ENCODE results near the gene LPCAT3.
"Not testable (repeated sequence)": the region's sequence is repeated elsewhere in the genome, so short reads cannot be mapped to it uniquely, and the experiment has no call there.

Gene LPCAT3

DNA sequence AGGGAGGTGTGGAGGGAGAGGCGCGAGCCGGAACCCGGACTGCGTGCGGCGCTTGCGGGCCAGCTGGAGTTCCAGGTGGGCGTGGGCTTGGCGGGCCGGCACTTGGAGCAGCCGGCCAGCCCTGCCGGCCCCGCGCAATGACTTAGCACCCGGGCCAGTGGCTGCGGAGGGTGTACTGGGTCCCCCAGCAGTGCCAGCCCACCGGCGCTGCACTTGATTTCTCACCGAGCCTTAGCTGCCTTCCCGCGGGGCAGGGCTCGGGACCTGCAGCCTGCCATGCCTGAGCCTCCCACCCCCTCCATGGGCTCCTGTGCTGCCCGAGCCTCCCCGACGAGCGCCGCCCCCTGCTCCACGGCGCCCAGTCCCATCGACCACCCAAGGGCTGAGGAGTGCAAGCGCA is 19.1 kb upstream of the LPCAT3 start:
- not testable (repeated sequence) for DNase-seq (ENCODE audit: low read depth)

DNA sequence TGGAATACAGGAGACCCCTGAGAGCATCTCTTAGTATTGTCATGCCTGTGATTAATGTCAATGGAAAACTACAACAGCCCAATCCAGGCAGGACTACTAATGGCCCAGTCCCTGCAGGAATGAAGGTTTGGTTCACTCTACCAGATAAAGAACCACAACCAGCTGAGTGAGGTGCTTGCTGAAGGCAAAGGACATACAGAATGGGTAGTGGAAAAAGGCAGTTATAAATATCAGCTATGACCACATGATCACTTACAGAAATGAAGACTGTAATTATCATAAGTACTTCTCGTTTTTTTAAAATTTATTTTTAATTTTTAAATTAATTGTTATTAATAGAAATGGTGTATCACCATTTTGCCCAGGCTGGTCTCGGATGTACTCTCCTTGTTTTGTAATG is 17.2 kb upstream of the LPCAT3 start:
- DNase-seq (ENCODE audit: low read depth), result no peak

DNA sequence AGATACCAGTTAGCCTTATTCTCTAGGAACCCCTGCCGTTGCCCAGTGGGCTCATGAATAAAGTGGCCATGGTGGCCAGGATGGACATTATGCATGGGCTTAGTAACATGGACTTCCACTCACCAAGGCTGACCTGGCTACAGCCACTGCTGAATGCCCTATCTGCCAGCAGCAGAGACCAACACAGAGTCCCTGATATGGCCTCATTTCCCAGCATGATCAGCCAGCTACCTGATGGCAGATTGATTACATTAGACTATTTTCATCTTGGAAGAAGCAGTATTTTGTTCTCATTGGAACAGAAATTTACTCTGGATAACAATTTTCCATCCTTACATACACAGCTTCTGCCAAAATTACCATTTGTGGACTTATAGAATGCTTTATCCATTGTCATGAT is 16.2 kb upstream of the LPCAT3 start:
- no peak for DNase-seq (ENCODE audit: low read depth)

DNA sequence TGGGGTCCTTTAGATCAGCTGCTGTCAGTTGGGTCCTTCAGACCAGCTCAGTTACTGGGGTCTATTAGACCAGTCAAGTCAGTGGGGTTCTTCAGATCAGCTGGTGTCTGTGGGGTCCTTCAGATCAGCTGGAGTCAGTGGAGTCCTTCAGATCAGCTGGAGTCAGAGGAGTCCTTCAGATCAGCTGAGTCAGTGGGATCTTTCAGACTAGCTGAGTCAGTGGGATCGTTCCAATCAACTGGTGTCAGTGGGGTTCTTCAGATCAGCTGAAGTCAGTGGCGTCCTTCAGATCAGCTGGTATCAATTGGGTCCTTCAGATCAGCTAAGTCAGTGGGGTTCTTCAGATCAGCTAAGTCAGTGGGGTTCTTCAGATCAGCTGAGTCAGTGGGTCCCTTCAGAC is 14.7 kb upstream of the LPCAT3 start:
- DNase-seq (ENCODE audit: low read depth), result no peak

DNA sequence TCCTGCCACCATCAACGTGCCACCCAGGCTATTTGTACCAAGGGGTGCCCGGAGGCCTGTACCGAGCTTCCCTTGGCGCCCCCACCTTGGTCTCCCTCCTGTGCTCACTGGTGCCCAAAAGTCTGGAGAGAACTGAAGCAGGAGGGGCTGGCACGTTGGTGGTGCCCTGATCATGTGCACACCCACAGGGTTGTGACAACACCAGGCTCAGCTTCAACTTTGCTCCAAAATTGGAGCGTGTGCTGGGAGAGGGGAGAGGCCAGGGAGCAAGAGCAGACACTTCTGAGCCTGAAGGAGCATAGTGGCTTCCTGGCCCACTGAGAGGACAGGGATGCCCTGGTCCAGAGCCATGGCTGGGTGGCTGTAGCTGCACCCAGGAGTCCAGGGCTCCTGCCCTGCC is 13.0 kb upstream of the LPCAT3 start:
- no peak for DNase-seq (ENCODE audit: low read depth)

DNA sequence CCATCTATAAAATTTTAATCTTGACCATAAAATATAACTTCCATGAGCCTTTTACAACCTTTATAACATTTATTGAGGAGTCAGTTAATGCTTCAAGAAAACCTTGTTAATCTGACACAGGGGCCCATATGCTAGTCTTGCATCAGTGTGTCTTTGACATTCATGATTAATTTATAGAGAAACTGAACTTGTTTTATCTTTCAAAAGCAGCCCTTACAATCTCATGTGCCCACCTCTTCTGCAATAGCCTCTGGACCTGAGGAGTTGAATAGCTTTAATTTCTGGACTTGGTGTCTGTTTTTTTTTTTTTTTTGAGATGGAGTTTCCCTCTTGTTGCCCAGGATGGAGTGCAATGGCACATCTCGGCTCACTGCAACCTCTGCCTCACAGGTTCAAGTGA is 8.6 kb upstream of the LPCAT3 start:
- no peak for DNase-seq (ENCODE audit: low read depth)

DNA sequence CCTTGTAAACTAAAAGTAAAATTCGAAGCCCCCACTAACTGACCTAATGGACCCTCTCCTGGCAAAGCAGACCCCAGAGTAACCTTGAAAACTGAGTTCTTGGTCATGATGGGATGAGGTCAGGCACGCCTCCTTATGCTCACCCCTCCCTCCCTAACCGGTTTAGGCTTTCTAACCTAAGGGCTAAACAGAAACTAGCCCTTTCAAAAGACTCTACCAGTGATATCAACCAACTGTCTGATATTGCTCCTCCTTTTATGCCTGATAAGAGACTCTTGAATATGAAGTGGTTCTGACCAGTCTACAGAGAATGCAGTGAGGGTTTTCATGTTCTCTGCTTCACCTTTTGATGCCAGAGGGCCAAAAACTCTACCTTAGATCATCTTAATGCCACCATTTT is 4.8 kb upstream of the LPCAT3 start:
- DNase-seq (ENCODE audit: low read depth), result no peak

DNA sequence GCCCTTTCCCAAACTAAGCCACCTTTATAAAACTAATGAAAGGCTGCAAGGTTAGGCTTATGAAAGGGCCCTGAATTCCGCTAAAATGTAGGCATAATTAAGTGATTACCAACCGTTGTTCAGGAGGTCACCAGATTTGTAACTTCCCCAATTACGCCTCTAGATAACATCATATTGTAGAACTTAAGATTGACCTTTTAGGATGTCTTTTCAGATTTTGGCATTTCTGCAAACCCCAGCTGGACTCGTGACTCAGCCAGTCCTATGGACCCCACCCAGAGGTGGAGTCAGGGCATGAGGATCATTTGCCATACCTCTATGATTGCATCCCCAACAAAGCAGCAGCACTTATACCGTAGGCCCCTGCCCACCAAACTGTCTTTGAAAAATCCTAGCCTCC is 3.7 kb upstream of the LPCAT3 start:
- DNase-seq (ENCODE audit: low read depth), result no peak

DNA sequence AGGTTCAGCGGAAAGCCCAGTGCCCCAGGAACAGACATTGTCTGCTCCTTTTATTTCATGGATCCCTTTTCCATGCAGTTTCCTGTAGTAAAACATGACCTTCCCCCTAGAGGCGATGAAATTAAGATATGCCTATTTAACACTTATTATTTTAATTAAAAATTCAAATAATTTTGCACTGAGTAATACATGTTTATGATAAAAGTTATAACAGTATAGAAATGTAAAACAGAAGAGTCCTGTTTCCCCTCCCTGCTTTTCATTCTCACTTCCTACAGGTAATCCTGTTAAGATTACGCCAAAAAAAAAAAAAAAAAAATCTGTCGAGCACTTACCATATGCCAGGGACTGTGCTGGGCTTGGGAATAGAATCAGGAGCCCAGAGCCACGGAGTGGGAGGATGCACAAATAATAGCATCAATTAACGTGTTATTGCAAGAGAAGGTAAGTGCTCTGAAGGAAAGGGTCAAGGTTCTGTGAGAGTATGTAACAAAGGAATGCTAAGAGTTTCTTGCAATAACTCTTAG is 830 bp upstream of the LPCAT3 start:
- no peak for DNase-seq (ENCODE audit: low read depth)

DNA sequence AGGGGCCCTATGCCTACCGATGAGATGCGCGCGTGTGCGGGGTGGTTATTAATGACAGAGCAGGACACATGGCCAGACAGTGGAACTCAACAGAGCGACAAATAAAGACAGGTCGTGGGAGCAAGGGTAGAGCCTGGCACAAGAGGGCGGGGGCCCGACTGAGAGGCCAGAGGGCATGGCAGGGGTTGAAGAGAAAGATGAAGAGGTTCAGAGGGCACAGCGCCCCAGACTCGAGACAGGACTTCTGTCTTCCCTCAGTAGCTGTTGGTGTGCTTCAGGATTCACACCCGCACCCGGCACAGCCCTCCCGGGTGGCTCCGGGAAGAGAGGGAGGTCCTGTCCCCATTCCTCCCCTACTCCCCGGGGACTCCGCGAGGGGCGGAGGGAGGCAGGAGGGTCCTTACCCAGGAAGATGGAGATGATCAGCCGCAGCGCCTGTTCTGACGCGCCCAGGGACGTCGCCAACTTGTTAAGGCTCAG is 366 bp downstream of the LPCAT3 start:
- DNase-seq (ENCODE audit: low read depth), result no peak

DNA sequence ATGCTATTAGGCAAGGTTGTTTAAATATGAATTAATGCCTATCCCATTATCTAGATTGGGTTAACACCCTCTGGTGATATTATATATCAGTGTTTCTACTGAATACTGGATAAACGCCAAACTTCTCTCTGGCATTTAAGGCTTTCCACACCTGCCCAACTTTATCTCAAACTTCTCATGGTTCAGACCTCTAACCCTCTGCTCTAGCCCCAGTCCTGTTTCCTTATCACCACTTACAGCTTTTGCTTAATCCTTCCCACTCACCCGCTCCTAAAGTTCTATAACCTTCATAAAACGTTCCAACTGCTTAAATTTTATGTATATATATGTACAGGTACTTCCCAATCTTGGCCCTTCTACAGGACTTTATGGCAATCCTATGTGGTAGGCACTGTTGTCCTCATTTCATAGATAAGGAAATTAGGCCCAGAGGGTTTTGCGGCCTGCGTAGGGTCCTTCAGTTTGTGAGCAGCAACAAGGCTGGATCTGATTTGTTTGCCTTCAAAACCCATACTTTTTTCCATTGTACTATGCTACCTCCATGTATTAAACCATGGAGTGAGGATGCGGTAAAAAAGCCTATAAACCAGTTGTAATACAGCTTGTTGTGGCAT is 1.2 kb downstream of the LPCAT3 start:
- DNase-seq (ENCODE audit: low read depth), result no peak

DNA sequence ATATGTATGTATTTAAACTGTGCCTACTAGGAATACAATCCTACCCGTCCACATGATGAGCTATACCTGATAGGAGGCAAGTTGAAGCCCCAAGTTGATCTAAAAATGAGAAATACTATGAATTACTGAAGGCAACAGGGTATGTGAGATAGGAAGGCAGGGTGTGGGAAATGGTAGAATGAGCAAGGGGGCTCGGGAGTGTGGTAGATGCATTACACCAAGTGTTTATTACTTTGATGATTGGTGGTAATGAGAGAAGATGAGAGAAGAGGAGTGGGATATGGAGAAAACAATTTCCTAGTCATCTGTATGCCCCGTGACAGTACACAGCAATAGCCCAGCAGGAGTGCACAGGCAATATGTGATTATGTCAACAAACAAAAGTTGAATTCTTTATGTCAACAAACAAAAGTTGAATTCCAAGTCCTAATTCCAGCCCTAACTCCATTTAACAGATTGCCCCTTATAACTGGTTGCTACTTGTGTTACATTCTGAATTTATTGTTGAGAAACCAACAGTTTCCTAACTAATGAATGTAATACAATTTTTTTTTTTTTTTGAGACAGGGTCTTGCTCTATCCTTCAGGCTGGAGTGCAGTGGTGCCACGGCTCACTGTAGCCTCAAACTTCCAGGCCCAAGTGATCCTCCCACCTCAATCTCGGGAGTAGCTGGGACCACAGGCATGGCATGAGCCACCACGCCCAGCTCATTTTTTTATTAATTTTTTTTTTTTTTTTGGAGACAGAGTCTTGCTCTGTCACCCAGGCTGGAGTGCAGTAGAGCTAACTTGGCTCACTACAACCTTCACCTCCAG is 2.5 kb downstream of the LPCAT3 start:
- DNase-seq (ENCODE audit: low read depth), result no peak

DNA sequence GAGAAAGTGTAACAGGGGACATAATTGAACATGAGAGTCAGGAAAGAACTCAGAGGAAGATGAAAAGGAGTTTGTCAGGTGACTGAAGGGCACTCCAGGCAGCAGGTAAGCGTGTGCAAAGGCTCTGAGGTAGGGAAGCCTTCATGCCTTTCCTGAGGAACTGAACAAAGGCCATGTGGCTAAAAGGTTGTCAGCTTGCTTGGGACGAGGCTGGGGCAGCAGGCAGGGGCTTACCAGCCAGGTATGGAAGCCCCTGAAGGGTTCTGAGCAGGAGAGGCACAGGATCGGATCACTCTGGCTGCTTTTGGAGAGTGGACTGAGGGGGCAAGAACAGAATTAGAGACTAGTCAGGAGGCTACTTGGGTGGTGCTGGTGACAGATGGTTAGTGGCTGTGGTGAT is 5.2 kb downstream of the LPCAT3 start:
- DNase-seq (ENCODE audit: low read depth), result no peak

DNA sequence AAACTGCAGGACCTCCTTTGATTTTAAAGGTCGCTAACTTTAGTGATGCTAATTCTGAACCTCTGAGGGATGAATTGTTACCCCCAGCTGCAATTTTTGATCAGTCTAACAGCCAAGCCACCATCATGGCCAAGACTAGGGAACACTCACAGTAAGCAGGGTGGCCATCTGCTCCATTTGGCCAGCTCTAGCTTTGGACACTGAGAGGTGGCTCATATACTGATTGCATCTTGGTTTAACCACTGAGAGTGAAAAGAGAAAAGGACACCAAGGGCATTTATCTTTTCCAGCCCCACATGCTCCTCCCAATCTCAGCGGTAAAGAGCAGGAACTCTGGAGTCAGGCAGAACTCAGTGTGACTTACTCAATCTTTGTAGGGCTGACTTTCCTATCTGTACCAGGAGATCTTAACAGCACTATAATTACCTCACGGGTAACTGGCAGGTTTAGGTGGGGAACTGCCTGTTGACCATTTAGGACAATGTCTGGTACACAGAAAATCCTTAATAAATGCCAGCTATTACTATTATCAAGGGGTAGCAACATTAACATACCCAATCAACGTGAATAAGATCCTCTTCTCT is 6.2 kb downstream of the LPCAT3 start:
- DNase-seq (ENCODE audit: low read depth), result no peak

DNA sequence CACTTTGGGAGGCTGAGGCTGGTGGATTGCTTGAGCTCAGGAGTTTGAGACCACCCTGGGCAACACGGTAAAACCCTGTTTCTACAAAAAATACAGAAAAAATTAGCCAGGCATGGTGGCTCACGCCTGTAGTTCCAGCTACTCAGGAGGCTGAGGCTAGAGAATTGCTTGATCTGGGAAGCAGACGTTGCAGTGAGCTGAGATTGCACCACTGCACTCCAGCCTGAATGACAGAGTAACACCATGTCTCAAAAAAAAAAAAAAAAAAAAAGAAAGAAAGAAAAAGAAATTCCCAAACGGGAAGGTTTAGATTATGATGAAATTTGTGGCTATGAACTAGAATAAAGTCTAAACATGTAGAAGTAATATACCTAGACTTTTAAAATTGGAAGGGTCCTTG is 6.9 kb downstream of the LPCAT3 start:
- not testable (repeated sequence) for DNase-seq (ENCODE audit: low read depth)

DNA sequence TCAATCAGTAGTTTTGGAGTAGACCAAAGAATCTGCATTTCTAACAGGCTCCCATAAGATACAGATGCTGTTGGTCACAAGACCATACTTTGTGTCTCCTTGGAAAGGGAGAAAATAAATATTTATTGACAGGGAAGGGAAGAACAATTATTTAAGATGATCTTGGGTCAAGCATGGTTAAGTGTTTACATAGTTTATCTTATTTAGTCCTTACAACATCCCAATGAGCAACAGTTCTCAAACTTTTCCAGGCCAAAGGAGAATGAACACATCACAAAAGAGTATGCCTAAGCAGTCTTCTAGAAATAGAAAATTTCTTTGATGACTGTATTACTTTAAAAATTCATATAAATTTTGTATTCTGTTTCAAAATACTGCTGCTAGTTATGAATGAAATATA is 8.8 kb downstream of the LPCAT3 start:
- no peak for DNase-seq (ENCODE audit: low read depth)

DNA sequence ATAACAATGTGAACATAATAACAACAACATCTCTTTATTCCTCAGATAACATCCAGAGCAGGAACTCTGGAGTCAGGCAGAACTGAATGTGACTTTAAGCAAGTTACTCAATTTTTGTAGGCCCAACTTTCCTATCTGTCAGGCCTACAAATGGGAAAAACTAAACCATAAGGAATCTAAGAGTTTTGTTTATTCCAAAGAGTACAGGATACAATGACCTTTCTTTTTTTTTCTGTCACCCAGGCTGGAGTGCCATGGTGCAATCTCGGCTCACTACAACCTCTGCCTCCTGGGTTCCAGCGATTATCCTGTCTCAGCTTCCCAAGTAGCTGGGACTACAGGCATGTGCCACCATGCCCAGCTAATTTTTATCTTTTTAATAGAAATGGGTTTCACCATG is 9.4 kb downstream of the LPCAT3 start:
- DNase-seq (ENCODE audit: low read depth), result no peak

DNA sequence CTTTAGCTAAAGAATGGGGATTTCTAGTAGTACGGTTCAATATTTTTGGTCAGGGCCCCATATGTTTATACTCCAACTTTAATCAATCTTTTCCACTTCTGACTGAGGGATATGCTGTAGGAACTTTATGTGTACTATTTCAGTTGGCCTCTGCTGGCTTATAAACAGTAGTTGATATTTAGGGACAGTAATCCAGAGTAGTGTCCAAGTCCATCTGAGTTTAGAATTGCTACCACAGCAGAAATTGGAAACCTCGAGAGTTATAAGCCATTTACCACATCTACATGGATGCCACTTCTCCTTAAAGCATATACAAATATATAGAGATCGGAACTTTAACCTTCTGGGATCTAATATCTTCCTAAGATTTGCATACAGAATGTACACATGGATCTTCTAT is 11.6 kb downstream of the LPCAT3 start:
- no peak for DNase-seq (ENCODE audit: low read depth)

DNA sequence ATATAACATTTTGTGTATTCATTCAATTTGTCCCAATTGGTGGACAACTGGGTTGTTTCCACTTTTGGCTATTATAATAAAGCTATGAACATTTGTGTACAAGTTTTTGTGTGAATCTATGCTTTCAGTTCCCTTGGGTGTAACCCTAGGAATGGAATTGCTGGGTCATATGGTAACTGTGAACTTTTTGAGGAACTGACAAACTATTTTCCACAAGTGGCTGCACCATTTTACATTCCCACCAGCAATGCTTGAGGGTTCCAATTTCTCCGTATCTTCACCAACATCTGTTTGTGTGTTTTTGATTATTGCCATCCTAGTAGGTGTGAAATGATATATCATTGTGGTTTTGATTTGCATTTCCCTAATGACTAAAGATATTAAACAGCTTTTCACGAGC is 13.0 kb downstream of the LPCAT3 start:
- DNase-seq (ENCODE audit: low read depth), result no peak

DNA sequence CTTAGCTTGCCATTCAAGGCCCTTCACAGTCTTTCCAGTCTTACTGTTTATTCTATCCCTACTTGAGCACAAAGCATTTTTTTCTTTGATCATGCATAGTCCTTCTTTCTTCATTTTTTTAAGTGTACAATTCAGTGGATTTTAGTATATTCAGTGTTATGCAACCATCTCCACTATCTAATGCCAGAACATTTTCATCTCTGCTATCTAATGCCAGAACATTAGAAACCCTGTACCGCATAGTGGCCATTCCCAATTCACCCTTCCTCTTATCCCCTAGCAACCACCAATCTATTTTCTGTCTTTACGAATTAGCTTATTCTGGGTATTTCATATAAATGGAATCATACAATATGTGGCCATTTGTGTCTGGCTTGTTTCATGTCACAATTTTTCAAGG is 13.4 kb downstream of the LPCAT3 start:
- DNase-seq (ENCODE audit: low read depth), result no peak

DNA sequence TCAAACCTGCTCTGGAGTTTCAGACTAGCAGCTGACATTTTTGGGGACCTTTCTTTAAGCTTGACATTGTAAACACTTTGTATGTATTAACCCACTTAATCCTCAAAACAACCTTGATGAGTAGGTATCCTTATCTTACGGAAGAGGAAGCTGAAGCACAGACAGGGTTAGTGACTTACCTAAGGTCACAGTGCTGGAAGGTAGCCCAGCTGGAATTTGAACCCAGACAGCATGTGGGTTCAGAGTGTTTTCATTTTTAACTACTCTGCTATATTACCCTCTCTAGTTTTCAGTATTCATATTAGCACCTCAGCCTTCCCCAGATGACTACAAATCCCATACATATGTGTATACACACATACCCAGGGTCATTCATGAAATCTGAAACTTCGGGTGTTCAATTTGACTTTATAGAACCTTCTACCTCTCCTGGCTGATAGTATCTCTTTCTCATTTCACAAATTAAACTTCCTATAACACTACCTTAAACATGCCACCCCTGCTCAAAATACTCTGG is 13.9 kb downstream of the LPCAT3 start:
- no peak for DNase-seq (ENCODE audit: low read depth)

DNA sequence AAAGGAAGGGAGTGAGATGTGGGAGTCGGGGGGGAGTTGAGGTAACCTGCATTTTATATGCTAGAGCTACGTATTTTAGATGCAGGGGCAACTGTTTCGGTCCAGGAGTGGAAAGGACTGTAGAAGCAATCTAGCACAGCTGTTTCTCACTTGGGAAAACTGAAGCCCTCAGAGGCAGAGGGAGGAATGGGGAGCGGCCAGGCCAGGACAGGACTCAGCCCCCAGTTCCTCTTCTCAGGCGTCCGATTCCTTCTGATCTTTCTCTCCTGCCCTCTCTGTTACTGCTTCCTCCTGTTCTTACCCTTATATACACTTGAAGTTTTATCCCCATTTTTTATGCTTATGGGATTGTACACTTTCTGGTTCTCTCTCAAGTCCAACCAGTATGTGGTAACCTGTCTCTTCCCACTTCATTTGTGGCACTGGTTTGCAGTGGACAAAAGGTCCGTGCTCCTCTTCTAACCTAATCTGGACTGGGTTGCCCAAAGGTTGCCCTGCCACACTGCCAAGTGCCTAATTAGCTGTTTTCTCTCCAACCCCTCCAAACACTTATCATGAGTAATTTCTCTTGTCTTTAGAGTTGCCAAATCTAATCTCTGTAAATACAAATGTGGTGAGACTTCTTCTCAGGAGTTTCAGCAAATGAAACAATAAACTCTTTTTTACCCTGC is 16.2 kb downstream of the LPCAT3 start:
- no peak for DNase-seq (ENCODE audit: low read depth)

Measured in GM04504 (cell line).